Hepatocyte (in vitro differentiated cells): ENCODE data around the gene FOXO6.

Experiments used
- EZH2 ChIP-seq: fragments of 200-600 bp; sonication (generic); IDR thresholded peaks from 2 replicates; pipeline ENCODE4 v1.6.1; 2016; ENCODE audit warnings: antibody characterized with exemption, mild to moderate bottlenecking, borderline replicate concordance
- TF ChIP-seq, protein P1 (sequence below): fragments of 200-600 bp; sonication (generic); IDR thresholded peaks from 2 replicates; pipeline ENCODE4 v1.5.1; 2016; ENCODE audit warnings: antibody characterized with exemption, mild to moderate bottlenecking; ENCODE audit not compliant: poor library complexity

- TF ChIP-seq, protein P1, sequence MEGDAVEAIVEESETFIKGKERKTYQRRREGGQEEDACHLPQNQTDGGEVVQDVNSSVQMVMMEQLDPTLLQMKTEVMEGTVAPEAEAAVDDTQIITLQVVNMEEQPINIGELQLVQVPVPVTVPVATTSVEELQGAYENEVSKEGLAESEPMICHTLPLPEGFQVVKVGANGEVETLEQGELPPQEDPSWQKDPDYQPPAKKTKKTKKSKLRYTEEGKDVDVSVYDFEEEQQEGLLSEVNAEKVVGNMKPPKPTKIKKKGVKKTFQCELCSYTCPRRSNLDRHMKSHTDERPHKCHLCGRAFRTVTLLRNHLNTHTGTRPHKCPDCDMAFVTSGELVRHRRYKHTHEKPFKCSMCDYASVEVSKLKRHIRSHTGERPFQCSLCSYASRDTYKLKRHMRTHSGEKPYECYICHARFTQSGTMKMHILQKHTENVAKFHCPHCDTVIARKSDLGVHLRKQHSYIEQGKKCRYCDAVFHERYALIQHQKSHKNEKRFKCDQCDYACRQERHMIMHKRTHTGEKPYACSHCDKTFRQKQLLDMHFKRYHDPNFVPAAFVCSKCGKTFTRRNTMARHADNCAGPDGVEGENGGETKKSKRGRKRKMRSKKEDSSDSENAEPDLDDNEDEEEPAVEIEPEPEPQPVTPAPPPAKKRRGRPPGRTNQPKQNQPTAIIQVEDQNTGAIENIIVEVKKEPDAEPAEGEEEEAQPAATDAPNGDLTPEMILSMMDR, result no peak
- TF ChIP-seq EZH2, result no peak
Measured at GRCh38 chr1:41397753-41398330, 36.6 kb downstream of the FOXO6 start.
